Gastroesophageal sphincter (tissue), 3 donors: Measurements from ENCODE around the gene INPP5A.

Experiments
- CTCF ChIP-seq, 4 experiments: fragments of 200-600 bp in 2 of 4; fragments of 450-650 bp in 2 of 4; sonication (generic) in 1 of 4; IDR thresholded peaks; one replicate each; pipeline ENCODE4 v1.5.1; 2017 to 2019; ENCODE audit warnings: antibody characterized with exemption in 4 of 4, mild to moderate bottlenecking in 2 of 4, moderate library complexity in 2 of 4
- POLR2A ChIP-seq, 2 donors: fragments of 450-650 bp; IDR thresholded peaks; one replicate each; pipeline ENCODE4 v1.6.1; 2017; ENCODE audit warnings: antibody characterized with exemption in 2 of 2, mild to moderate bottlenecking in 2 of 2, moderate library complexity in 1 of 2
- POLR2AphosphoS5 ChIP-seq: sonication (generic); formaldehyde crosslinking; IDR thresholded peaks from one replicate; pipeline ENCODE4 v1.6.1; 2017; ENCODE audit warnings: antibody characterized with exemption

GRCh38 chr10:132580617-132581016 is 43.0 kb downstream of the INPP5A start:
- TF ChIP-seq POLR2AphosphoS5 (no peak), POLR2A (IDR thresholded peaks at IDR 0.05) (no peak), CTCF (IDR thresholded peaks at IDR 0.05) (no peak)
